GM12878 (cell line): ENCODE results near the gene PRRC2C. TPM values are rescaled to one million over a fixed set of nuclear protein-coding genes. Genes with fewer than 3 reads are reported as not detected.

Source experiments
- ATF3 ChIP-seq: IDR thresholded peaks from 2 replicates; pipeline ENCODE4 v1.6.1; 2011; ENCODE audit warnings: low read depth, mild to moderate bottlenecking, low read length, moderate library complexity, borderline replicate concordance; ENCODE audit errors: extremely low read depth
- CEBPB ChIP-seq, 2 experiments: fragments of 150-350 bp in 1 of 2; IDR thresholded peaks; 2 replicates each; pipeline ENCODE4 v1.6.1; 2012 to 2014; ENCODE audit warnings: low read depth in 2 of 2, low read length in 2 of 2, borderline replicate concordance in 1 of 2, inconsistent platforms in 1 of 2
- E2F8 ChIP-seq: fragments of 450-650 bp; IDR thresholded peaks from 2 replicates; pipeline ENCODE4 v1.6.1; 2018; ENCODE audit warnings: mild to moderate bottlenecking, low read depth, moderate library complexity; ENCODE audit not compliant: partially characterized antibody
- EP300 ChIP-seq, 2 experiments: fragments of 150-350 bp in 1 of 2; IDR thresholded peaks; 2 replicates each; pipeline ENCODE4 v1.6.1; 2011 to 2012; ENCODE audit warnings: low read depth in 2 of 2, low read length in 2 of 2, borderline replicate concordance in 1 of 2, improper control_type of control experiment in 1 of 2, inconsistent platforms in 1 of 2; ENCODE audit not compliant: control insufficient read depth in 1 of 2
- GATAD2B ChIP-seq: fragments of 450-650 bp; conservative IDR thresholded peaks from 2 replicates; pipeline ENCODE4 v1.6.1; 2017; ENCODE audit warnings: low read depth, mild to moderate bottlenecking, moderate library complexity
- IRF4 ChIP-seq: IDR thresholded peaks from 2 replicates; pipeline ENCODE4 v1.6.1; 2011; ENCODE audit warnings: low read depth, low read length
- LARP7 ChIP-seq: fragments of 450-650 bp; IDR thresholded peaks from 2 replicates; pipeline ENCODE4 v1.6.1; 2017; ENCODE audit warnings: mild to moderate bottlenecking
- MXI1 ChIP-seq: fragments of 150-350 bp; IDR thresholded peaks from 2 replicates; pipeline ENCODE4 v1.6.1; 2011; ENCODE audit warnings: low read depth, mild to moderate bottlenecking, inconsistent platforms, low read length, improper control_type of control experiment
- SPI1 ChIP-seq: IDR thresholded peaks from 2 replicates; pipeline ENCODE4 v1.6.1; 2011; ENCODE audit warnings: low read depth, mild to moderate bottlenecking, low read length, moderate library complexity, borderline replicate concordance; ENCODE audit not compliant: insufficient read depth
- STAT3 ChIP-seq: IDR thresholded peaks from 2 replicates; pipeline ENCODE4 v1.6.1; 2011; ENCODE audit warnings: low read depth, low read length, improper control_type of control experiment
- USF2 ChIP-seq: IDR thresholded peaks from 2 replicates; pipeline ENCODE4 v1.6.1; 2011; ENCODE audit warnings: low read depth, low read length, improper control_type of control experiment, borderline replicate concordance
- YY1 ChIP-seq: IDR thresholded peaks from 2 replicates; pipeline ENCODE4 v1.6.1; 2011; ENCODE audit warnings: low read depth, mild to moderate bottlenecking, low read length
- ZNF207 ChIP-seq: fragments of 450-650 bp; IDR thresholded peaks from 2 replicates; pipeline ENCODE4 v1.6.1; 2014; ENCODE audit warnings: antibody characterized with exemption, mild to moderate bottlenecking, borderline replicate concordance
- polyA plus RNA-seq, 11 experiments: library from polyadenylated mRNA; depleted of rRNA in 4 of 11; unstranded in 6 of 11; stranded (reverse) in 5 of 11; fragments of >200 nt; fragmentation: Nextera tagmentation in 4 of 11; fragmentation: Illumina TruSeq in 1 of 11; extraction: Ambion mirVana in 4 of 11; extraction: Trizol in 1 of 11; gene quantifications; 1 replicate in 1 of 11; 2 replicates in 10 of 11; pipeline versions ENCODE4 v1.2.1 to v1.2.3, GENCODE V29; 2011 to 2016; ENCODE audit warnings: inconsistent platforms in 2 of 11, missing spikeins in 2 of 11, low read depth in 1 of 11
- total RNA-seq, 4 experiments: library from RNA; depleted of rRNA in 3 of 4; stranded (reverse); fragments of >200 nt in 3 of 4; fragmentation: Illumina TruSeq in 1 of 4; extraction: Trizol in 1 of 4; gene quantifications; 2 replicates each; pipeline versions ENCODE4 v1.2.1 to v1.2.3, GENCODE V29; 2013 to 2021

PRRC2C gene
- total and polyA plus RNA-seq, 10 of the 15 experiments (the other 5 are each of a cell fraction or from before 2014, with no cell fraction given) = 53.4 to 182 (median 91.8) TPM

GRCh38 chr1:171486048-171486519 is 754 bp downstream of the PRRC2C start (continued):
- TF ChIP-seq GATAD2B (no peak), E2F8 (no peak), ZNF207 (no peak), USF2 (no peak), EP300 (IDR thresholded peaks at IDR 0.05; ENCODE audit: borderline replicate concordance in 1 of 2, control insufficient read depth in 1 of 2, low read depth in 2 of 2, low read length in 2 of 2) (0 out of 4 replicates have a peak, but pooled peaks of 1 of the 2 experiments have one; percentile 3), STAT3 (no peak), LARP7 (no peak), IRF4 (no peak), MXI1 (no peak; the same call in 1 of the 2 replicates), YY1 (no peak), CEBPB (IDR thresholded peaks at IDR 0.05; ENCODE audit: borderline replicate concordance in 1 of 2, low read depth in 2 of 2, low read length in 2 of 2) (no peak), ATF3 (no peak), SPI1 (peak; percentile 41; the same call in 1 of the 2 replicates)
- TF ChIP-seq, all 136 proteins: peak for 13
